HG03095 (cell line): ENCODE results near the gene CDK6.

Source experiments
- ATAC-seq: cut with Tn5 transposase; IDR thresholded peaks from one replicate; pipeline ENCODE4 v1.9.1; 2021; ENCODE audit warnings: moderate library complexity; ENCODE audit not compliant: unreplicated experiment

CDK6 gene

DNA sequence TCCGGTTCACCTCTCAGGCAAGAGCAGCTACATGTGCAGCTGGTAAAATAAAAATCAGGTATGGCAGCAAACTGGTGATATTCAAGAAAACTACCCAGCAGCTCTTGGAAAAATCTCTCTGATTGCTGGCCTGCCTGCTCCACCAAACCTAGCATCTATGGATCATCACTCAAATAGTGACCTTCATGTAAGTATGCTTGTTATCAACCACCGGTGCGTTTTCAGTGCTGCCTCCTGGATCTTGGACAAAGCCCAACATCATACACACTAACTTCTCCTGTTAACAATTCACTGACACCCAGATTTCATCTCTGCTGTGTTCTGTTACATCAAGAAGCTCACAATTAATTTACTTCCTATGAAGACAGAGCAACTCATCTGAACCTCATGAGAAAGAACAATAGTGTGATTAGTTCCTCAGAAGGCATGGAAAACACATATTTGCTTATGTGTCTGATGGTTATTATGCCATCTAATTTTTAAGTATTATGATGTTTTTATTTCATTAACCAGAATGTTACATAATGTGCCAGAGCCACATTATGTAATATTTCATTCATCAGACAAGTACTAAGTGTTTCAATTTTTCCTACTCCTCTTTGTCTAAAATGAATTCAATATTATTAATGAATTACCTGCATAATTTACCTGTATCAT is 8.8 kb downstream of the CDK6 start:
- ATAC-seq = no peak

DNA sequence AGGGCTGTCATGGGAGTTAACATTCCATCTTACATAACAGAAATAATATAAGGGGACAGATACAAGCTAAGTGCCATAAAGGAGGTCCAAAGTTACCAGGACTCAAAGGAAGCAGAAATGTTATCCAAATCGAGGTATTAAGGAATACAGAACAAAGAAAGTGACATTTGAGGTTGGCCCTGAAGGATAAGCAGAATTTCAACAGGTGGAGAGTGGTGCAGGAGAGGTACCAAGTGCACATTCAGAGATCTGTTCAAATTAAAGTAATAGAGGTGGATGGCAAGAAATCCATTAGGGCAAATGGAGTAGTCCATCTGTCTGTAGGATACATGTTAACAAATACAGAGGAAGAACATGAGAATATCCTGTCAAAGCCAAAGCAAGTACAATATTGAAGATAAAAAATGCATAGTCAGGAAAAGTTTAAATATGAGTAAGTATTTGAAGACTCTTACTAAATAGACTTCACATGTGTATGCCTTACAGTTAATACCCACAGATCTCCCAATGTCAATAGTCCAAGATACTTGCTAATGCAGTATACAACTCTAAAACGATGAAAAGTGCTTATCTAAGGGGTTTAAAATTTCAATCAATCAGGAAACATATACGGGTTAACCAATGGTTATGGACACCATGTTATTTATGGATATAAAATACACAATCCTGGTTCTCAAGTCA is 10.0 kb downstream of the CDK6 start:
- no peak for ATAC-seq

DNA sequence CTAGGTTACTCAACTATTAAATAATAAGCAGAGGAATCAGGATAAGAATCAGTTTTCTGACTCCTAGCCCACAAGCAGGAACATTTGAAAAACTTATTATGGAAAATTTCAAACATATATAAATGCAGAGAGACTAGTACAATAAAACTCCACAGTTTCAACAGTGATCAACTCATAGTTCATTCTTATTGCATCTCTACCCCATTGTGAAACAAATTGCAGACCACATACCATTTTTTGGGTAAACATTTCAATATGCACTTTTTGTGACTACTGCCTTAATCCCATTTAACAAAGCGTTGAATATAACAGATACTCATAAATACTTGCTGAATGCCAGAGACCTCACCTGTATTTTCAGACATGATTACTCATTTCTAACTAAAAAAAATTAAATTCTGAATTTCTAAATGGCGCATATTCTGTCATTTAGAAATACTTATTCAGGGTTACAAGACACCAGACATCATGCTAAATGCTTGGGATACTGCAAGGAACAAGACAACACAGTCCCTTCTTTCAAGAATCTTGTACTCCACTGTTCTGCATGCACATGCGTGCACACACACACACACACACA is 11.4 kb downstream of the CDK6 start:
- no peak for ATAC-seq

DNA sequence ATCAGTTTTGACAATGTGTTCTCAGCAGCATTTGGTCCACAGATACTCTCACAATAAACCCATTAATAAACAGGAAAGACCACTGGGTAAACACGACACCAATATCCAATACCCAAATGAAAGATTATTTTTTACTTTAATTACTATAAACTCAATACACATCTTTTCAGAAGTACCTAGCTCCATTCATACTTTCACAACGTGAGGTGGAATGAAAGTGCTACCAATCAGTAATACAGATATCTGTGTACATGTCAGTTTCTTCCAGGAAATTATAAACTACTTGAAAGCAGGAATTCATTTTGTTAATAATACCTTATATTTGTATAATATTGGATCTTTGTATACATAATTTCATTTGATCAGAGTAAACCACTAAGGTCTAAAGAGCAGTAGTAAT is 11.9 kb downstream of the CDK6 start:
- no peak for ATAC-seq

DNA sequence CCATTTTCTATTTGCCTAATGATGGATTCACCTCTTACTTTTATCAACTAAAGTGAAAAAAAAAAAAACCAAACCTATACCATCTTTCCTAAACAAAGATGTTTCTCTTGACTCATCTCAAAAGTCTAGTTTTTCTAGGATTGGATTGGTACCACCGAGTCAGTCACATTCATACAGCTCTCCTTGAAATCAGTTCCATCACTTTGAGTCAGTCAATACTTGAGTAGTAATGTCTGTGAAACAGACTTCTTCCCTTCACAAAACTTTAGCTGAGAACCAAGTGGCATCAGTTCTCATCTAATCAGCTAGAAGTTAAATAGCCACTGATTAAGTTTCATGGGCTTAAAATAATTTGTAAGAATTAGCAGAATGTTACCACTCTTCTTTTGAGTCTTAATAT is 13.3 kb downstream of the CDK6 start:
- no peak for ATAC-seq

DNA sequence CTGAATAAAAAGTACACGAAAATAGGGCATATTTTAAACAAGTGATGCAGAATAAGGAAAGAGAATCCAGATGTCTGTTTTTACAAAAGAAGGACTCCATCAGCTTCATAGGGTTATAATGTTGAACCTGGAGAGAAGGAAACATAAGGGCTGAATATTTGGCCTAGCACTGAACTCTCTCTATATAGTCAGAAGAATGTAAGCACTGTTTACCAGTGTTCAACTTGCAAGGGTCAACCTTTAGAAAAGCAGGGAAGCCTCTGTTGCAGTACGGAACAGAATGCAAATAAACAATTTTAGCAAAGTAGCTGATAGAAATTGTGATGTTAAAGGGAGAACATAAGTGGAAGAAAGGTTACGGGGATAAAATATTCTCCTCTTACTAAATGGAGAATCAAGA is 16.2 kb downstream of the CDK6 start:
- ATAC-seq = no peak

DNA sequence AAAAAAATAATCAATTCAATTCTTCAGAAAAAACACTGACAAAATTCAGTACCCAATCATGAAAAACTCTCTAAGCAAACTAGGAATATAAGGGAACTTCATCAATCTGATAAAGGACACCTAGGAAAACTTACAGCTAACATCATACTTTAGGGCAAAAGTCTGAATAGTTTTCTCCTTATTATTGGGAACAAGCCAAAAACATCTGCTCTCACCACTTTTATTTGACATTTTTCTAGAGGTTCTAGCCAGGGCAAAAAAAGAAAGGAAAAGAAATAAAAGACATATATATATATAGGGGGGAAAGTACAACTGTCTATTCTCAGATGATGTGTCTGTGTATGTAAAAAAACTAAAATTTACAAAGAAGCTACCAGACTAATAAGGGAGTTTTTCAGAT is 19.0 kb downstream of the CDK6 start:
- ATAC-seq = no peak

DNA sequence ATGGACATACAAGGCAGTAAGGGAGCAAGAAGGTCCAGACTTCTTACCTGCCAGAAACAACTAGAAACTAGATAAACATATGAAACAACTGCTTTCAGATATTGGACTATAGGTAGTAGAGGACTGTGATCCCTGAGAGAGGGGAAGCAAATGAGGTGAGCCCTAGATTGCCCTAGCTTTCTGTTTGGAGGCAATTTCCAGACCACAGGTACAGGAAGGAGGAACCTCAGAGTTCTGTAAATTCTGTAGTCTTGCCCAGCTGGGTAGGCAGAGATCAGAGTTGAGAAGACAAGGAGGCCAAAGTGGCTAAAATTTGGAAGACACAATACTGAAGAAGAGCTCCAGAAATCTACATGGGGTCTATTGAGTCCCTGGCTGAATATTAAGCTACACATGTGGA is 21.0 kb downstream of the CDK6 start:
- peak; percentile 24 for ATAC-seq

DNA sequence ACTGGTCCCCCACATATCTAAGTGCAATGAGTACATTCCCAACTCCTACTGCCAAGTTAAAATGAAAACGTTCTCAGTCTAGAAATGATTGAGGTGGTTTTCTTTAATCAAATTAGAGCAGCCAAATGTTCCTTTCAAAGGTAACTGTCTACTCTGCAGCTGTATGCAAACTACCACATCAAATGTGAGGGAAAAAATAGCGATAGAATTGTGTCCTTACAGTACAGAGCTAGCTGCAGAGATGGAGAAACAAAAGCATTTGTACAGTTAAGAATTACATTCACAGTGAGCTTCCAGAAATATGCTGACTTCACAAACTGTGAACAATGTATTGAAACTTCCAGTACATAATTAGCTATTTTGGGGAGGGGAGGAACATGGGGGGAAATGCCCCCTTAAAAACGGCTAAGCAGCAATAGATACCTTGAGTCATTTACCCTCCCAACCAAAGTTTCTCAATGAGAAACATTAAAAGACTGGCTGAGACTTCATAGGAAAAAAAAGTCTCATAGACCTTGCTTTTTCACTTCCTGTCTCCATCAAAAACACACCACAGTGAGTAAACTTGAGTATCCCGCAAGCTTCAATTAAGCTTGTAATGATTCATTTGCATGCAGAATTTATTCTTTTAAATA is 22.9 kb downstream of the CDK6 start:
- peak; percentile 55 for ATAC-seq

DNA sequence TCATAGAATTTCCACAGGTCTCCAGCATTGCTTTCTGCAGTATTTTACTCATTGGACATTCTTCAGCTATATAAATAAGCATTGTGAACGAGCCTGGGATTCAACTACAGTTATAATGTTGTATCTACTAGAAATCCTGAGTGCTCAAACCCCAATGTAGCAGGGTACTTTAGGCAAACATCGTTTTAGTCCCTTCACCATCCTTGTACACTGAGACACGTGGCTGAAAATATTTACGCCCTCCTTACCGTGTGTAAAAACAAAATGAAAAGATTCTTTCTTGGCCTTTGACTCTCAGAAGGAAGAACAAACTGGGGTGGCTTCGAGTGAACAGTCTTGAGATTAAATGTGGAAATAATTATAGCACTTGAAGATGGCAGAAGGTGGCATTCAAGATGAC is 25.2 kb downstream of the CDK6 start:
- no peak for ATAC-seq

DNA sequence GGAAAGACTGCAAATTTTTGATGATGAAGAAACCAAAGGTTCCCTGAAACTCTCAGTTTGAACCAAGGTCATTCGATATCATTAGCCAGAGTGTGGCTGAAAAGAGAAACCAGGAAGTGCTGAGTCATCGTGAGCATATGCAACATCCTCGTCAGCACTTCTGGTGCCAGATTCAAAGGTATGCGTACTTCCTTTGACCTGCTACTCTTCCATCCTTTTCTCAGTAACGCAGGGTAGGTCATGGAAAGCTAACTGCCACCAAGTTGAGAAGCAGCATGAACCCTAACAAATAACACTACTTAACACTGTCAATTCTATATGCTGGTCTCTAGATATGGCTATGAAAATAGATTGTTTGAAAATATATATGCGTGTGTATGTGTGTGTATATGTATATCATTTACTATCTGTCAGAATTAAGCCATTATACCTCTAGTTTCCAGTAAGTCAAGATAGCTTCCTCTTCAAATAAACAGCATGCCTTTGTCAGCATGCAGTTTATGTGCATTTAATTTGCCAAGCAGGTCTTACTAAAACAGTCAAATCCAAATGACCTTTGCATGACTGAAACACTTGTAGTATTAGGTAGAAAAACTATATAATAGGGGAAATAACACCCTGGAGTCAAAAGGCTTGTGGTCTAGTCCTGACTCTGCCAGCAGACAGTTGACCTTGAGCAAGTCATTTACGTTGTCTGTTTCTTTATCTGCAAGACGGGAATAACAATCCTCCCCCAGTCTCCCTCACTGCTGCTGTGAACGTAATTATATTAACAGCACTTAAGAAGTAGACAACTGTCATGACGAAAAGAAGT is 26.4 kb downstream of the CDK6 start:
- peak; percentile 76 for ATAC-seq

DNA sequence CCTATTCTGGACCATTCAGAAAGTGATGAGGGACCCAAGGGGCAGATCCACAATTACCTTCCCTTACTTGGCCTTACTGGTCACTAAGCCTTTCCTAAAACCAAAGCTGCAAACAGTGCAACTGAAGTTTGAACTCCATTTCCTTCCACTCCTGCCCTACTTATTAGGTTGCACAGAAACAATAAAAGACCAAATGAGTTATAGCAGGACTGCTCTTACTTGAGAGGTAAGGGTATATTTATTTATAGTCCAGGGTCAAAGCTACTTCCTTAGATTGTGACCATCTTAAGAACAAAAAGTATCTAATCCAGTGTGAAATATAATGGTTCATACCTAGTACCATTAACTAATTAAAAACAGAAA is 27.0 kb downstream of the CDK6 start:
- no peak for ATAC-seq

DNA sequence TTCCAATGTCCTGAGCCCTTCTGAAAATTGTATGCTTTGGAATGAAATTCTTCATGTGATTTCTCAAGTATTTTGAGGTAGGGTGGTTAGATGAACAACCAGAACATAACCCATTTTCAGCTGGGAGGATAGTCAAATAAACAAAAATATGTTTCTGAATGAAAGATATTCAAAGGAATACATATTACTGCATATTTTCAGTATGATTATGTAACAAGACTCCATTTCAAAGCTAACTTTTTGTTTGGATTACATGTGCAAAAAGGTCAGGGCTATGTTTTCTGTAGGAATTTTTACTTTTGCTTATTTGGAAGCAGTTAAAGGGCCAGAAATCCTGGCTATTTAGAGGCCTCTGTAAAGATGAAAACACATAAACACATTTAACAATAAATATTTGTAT is 27.7 kb downstream of the CDK6 start:
- no peak for ATAC-seq

DNA sequence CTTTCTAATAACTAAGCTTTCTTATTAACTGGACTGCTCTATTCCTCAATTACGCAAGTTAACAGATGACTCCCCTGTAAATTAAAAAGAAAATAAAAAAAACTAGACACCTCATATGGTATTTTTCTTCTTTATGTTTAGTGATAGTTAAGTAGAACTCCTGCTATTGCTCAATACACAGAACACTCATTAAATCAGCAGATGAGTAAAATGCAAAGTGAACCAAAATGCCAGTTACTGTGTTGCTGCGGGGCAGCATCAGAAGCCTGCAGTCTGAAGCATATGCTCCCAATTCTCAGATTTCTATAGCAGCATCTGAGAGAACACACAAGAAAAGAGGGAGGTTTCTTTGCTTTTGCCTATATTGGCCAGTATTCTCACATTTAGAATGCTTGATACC is 28.4 kb downstream of the CDK6 start:
- ATAC-seq = no peak

DNA sequence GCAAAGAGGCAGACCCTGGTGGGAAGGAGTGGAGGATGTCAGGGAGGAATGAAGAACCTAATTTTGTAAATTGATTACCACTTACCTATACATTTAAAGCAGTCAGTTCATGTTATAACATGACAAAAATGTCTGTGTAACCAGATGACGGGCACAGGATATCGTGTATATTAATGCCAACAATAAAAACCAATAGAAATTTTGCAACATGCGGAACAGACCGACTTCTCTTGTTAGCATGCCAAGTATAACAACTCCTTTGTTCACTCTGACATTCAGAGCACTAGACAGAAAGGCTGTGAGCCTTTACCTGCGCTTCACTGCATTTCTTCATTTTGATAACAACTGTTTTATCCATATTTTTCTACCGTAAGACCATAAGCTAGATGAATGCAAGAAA is 29.9 kb downstream of the CDK6 start:
- no peak for ATAC-seq

DNA sequence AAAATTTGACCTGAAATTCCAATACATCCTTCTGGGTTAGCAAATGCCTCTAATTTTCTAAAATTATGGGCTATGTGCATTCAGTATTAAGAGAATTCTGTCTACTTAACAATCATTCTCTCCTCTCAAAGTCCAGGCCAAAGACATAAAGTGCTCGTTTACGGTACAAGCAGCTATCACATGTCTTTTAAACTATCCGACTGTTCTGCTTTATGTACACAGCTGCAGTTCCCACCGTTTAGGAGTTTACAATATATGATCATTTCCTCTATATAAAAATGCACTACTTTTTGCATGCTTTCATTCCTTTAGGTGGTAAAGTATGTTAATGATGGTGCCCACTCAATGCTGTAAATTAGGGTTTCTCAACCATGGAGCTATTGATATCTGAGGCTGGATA is 34.0 kb downstream of the CDK6 start:
- ATAC-seq = no peak

DNA sequence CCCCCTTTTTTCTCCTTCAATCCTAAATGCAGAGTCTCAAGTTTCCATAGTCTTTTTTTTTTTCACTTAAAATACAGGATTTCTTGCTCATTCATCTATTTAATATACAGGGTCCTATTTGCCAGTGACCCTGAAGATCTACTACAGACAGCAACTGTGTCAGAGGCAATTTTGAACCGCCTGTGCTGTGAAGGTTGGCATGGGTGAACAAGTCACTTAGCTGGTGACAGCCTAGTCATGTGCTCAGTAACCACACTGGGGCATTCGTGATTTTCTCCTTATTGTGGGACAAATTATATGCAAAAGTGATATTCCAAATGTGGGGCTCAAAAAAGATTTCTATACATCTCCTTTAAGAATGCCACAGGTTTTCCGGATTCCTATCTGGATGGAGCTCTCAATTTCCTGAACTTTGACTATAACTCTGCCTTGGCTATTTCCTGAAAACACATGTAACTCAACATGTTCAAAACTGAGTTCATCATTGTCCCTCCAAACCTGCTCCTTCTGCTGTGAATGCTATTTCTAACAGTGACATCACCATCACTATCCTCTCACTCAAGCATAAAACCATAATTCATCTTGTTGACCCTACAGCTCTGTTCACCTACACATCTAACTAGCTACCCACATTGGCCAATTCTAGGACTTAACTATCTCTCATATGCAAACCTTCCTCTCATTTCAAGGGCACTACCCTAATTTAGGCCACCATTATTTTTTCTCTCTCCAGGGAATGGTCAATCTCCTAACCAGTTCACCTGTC is 36.7 kb downstream of the CDK6 start:
- no peak for ATAC-seq

DNA sequence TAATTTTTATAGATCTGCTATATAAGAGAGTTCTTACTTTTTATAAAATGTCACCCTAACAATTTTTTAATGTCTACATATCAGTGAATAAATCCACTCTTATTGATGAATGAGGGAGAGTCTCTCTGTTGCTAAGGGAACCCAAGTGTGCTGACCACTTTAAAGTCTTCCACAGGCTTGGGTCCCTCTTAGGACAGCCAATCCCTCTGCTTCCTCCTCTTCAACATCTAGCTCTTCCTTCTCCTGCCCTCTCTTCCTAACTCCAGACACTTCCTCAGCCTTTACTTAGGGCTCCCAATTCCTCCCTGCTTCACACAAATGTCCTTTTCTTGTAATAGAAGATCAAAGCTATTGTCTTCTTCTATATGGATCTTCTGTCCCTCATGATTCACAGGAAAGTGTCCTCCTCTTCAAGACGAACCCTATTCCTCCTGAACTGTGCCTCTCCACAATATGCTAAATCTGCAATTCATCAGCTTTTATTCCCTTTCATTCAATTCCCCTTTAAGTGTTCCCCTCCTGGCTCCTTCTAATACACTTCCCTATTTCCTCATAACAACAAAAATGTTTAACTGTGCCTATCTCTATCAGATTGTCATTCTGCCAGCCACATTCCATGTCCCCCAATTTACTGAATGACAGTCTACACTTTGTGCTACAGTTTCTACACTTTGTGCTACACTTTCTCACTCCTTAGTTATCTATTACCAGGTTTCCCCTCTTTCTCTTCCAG is 37.7 kb downstream of the CDK6 start:
- no peak for ATAC-seq

DNA sequence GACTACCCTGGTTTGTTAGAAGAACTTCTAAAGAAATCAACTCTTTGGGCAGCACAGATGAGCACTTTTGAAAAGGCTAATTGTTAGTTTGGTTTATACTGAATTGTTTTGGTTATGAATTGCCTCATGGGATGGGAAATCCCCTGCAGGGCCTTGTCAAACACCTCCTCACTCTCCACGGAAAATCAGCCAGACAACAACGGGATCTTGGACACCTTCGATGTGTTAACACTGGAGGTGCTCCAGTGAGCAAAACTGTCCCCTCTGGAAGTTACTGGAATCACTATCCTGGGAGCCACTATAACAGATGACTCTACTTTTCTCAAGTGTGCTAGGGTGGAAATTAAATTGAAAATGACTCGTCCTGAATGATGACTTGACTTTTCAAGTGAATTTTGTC is 38.7 kb downstream of the CDK6 start:
- ATAC-seq = no peak

DNA sequence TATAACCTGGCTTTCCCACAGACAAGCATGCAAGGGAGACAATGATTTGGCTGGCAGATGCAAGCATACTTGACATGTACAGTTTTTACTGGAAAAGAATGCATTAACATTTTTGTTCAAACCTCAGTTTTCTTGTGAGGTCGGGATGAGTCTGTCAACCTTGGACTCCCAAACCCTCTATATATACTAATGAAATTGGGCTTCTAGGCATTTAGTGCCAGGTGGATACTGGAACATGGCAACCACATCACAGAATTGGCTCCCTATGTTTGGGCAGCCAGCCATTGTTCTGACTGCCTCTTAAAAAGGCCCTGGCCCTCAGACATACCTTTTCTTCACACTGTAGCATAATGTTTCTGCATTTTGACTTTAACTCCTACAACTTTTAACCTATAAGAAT is 39.1 kb downstream of the CDK6 start:
- no peak for ATAC-seq
